Naive thymus-derived CD4-positive, alpha-beta T cell (primary cell): ENCODE measurements around the gene NKAPL. TPM values are rescaled to one million over a fixed set of nuclear protein-coding genes. Genes with fewer than 3 reads are reported as not detected.

ENCODE experiments used
- ATAC-seq: fragments of 150-1000 bp; cut with Tn5 transposase; 2 replicates; pipeline ENCODE4 v1.10.0; 2021; ENCODE audit warnings: mild to moderate bottlenecking, moderate library complexity
- CTCF ChIA-PET: fragments of 350-600 bp; sonication (Branson Sonifier 250); formaldehyde crosslinking; loops from one replicate; lab custom pipeline; 2021; ENCODE audit warnings: antibody characterized with exemption; lab: Charles Lee
- POLR2A ChIA-PET: fragments of 350-600 bp; sonication (Branson Sonifier 250); formaldehyde crosslinking; loops from one replicate; lab custom pipeline; 2021; ENCODE audit warnings: antibody characterized with exemption, inconsistent platforms; lab: Charles Lee
- DNase-seq, 9 donors: peaks; one replicate each; pipeline versions ENCODE4 v3.0.0 to v3.0.0-alpha.2; 2020 to 2022; ENCODE audit warnings: mixed read lengths in 1 of 9
- H3K27ac ChIP-seq: one replicate; pipeline ENCODE4 v1.7.0; 2013; ENCODE audit warnings: mild to moderate bottlenecking, low read depth, low read length, moderate library complexity
- H3K27me3 ChIP-seq, 2 donors: one replicate each; pipeline ENCODE4 v1.7.0; 2013; ENCODE audit warnings: low read length in 2 of 2, mild to moderate bottlenecking in 2 of 2, moderate library complexity in 2 of 2; ENCODE audit not compliant: control insufficient read depth in 2 of 2, insufficient read depth in 2 of 2
- H3K36me3 ChIP-seq, 3 experiments: 1 replicate in 2 of 3; 2 replicates in 1 of 3; pipeline ENCODE4 v1.7.0; 2013; ENCODE audit warnings: low read length in 3 of 3, mild to moderate bottlenecking in 3 of 3, moderate library complexity in 1 of 3; ENCODE audit not compliant: insufficient read depth in 3 of 3, control insufficient read depth in 2 of 3
- H3K4me1 ChIP-seq, 2 donors: one replicate each; pipeline ENCODE4 v1.7.0; 2013; ENCODE audit warnings: low read length in 2 of 2, mild to moderate bottlenecking in 2 of 2, moderate library complexity in 1 of 2; ENCODE audit not compliant: control insufficient read depth in 2 of 2, insufficient read depth in 2 of 2
- H3K4me3 ChIP-seq: 2 replicates; pipeline ENCODE4 v1.7.0; 2013; ENCODE audit warnings: mild to moderate bottlenecking, low read length
- H3K9me3 ChIP-seq, 3 experiments: 1 replicate in 2 of 3; 2 replicates in 1 of 3; pipeline ENCODE4 v1.7.0; 2013; ENCODE audit warnings: low read length in 3 of 3; ENCODE audit not compliant: control insufficient read depth in 2 of 3
- H3K27ac Mint-ChIP-seq, 9 donors: one replicate each; pipeline ENCODE4 v1.8.0; 2020 to 2022; ENCODE audit warnings: mixed read lengths in 9 of 9, mild to moderate bottlenecking in 8 of 9, moderate library complexity in 5 of 9, inconsistent platforms in 2 of 9
- H3K27me3 Mint-ChIP-seq, 5 donors: one replicate each; pipeline ENCODE4 v1.8.0; 2021 to 2022; ENCODE audit warnings: mixed read lengths in 5 of 5, mild to moderate bottlenecking in 1 of 5
- H3K36me3 Mint-ChIP-seq, 5 donors: one replicate each; pipeline ENCODE4 v1.8.0; 2020 to 2022; ENCODE audit warnings: mixed read lengths in 5 of 5, mild to moderate bottlenecking in 3 of 5, inconsistent platforms in 1 of 5
- H3K4me1 Mint-ChIP-seq, 7 donors: one replicate each; pipeline ENCODE4 v1.8.0; 2020 to 2022; ENCODE audit warnings: mixed read lengths in 7 of 7, mild to moderate bottlenecking in 3 of 7, inconsistent platforms in 1 of 7
- H3K4me3 Mint-ChIP-seq, 10 donors: one replicate each; pipeline ENCODE4 v1.8.0; 2020 to 2022; ENCODE audit warnings: mild to moderate bottlenecking in 10 of 10, mixed read lengths in 10 of 10, moderate library complexity in 6 of 10, inconsistent platforms in 2 of 10
- H3K9me3 Mint-ChIP-seq, 11 donors: one replicate each; pipeline ENCODE4 v1.8.0; 2020 to 2022; ENCODE audit warnings: mixed read lengths in 11 of 11, mild to moderate bottlenecking in 4 of 11, inconsistent platforms in 1 of 11, moderate library complexity in 1 of 11
- intact Hi-C, 2 donors: fragments of 100-400 bp; cut with micrococcal nuclease; formaldehyde crosslinking; loops; one replicate each; pipeline ENCODE4 v1.15.1; 2023
- polyA plus RNA-seq, 2 donors: library from polyadenylated mRNA; unstranded; fragments of 300-500 nt; fragmentation: Illumina TruSeq; gene quantifications; one replicate each; pipeline ENCODE4 v1.2.3, GENCODE V29; 2021
- total RNA-seq, 6 experiments: library from RNA in 5 of 6; stranded (reverse) in 5 of 6; gene quantifications; 1 replicate in 5 of 6; 2 replicates in 1 of 6; pipeline ENCODE4 v1.2.3 and lab custom pipeline; 2021 to 2026

NKAPL gene
- total and polyA plus RNA-seq, 7 experiments from 2014 or later: 0.12 to 0.30 (median 0.23) TPM; not detected in 1

DNA sequence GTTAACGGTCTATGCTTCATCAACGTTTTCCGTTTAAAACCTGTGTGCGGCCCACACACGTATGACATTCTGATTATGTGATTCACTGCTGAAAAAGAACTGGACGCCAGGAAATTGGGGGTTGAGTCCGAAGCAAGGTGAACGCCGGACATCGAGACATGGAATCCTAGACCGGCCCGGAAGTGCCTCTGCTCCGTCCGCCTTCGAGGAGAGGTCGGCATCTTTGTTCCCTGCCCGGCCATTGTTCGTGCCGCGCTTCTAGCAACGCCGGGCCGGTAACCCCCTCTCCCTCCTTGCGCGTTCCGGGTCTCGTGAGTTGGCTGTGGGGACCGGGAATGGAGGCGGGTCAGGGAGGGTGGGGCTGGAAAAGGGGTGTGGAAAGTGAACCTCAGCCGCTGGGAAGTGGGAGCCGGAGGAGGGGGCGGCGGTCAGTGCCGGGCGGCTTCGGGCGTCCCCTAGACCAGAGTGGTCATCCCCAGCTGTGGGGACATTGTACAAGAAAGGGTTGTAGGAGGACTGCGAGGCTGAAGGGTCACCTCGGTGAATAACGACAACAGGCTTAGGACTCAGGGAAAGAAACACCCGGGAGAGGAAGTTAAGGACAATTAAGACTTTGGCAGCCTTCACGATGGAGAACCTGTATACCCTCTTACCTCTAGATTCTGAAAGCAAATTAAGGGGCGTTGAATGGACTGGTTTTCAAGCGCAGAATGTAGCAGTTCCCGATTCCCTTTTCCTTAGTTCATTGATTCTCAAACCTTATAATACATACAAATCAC lies 33.9 kb upstream of the NKAPL start, which contains the start of gene ZSCAN9:
Gene ZSCAN9 (plus strand): TSS at position 220 of the 779 bp plus-strand sequence. CDS start 1,810 bp downstream, outside the sequence.
- CTCF ChIA-PET: no interaction called here
- Mint-ChIP-seq H3K4me3 (peak within 1 kb of the TSS; percentile 74 to 94 (median 88)), H3K9me3 (peaks cover 0 to 9% (median 0%) of the 10 kb centered on the region in 11 donors), H3K36me3 (peaks cover 0 to 23% (median 0%) of the 10 kb centered on the region in 5 donors), H3K27ac (peak within 1 kb of the TSS in 2 of 9 donors; percentile 5 to 62), H3K4me1 (peaks cover 0 to 36% (median 13%) of the 10 kb centered on the region in 7 donors), H3K27me3 (peaks cover 37 to 65% (median 55%) of the 10 kb centered on the region in 5 donors)
- ATAC-seq (peak; percentile 86), DNase-seq (peak in 3 of 9 donors; percentile 20 to 46 (median 25))
- POLR2A ChIA-PET: no interaction called here
- no peak within 1 kb of the TSS for H3K27ac ChIP-seq
- H3K4me3 ChIP-seq: peak within 1 kb of the TSS; percentile 55
- H3K36me3 ChIP-seq: no peaks in the 10 kb centered on the region
- H3K4me1 ChIP-seq: no peaks in the 10 kb centered on the region
- H3K27me3 ChIP-seq: peaks cover 7 to 8% of the 10 kb centered on the region in 2 donors
- no peaks in the 10 kb centered on the region for H3K9me3 ChIP-seq
- intact Hi-C loops: loop anchor here in 1 of 2 donors (2.0 kb wide), 1 partner anchor 28 kb away; the partner anchor contains the start of gene ZKSCAN4

DNA sequence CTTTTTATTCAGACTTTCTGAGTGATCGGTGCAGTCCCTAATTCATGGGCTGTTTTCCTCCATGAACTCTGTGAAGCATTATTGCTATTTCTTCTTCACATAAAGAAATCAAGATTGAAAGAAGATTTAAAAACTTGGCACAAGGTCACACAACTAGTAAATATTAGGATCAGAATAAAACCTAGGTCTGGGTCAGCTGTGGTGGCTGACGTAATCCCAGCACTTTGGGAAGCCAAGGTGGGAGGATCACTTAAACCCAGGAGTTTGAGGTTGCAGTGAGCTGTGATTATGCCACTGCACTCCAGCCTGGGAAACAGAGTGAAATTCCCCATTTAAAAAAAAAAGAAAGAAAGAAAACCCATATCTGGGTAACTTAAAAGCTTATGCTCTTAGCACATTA lies 32.6 kb upstream of the NKAPL start:
- peaks cover 0 to 36% (median 13%) of the 10 kb centered on the region in 7 donors for H3K4me1 Mint-ChIP-seq
- no peak overlapping the region for H3K27ac ChIP-seq
- ATAC-seq: no peak
- H3K4me3 Mint-ChIP-seq: no peak overlapping the region
- no peak overlapping the region for H3K27ac Mint-ChIP-seq
- no peaks in the 10 kb centered on the region for H3K36me3 ChIP-seq
- H3K4me1 ChIP-seq: no peaks in the 10 kb centered on the region
- peaks cover 0 to 9% (median 0%) of the 10 kb centered on the region in 11 donors for H3K9me3 Mint-ChIP-seq
- no peak overlapping the region for H3K4me3 ChIP-seq
- peaks cover 28 to 53% (median 45%) of the 10 kb centered on the region in 5 donors for H3K27me3 Mint-ChIP-seq
- intact Hi-C loops: no loop called here
- H3K36me3 Mint-ChIP-seq: peaks cover 0 to 29% (median 0%) of the 10 kb centered on the region in 5 donors
- CTCF ChIA-PET: no interaction called here
- POLR2A ChIA-PET: no interaction called here
- H3K27me3 ChIP-seq: peaks cover 3 to 7% of the 10 kb centered on the region in 2 donors
- H3K9me3 ChIP-seq: no peaks in the 10 kb centered on the region
- DNase-seq: no peak

DNA sequence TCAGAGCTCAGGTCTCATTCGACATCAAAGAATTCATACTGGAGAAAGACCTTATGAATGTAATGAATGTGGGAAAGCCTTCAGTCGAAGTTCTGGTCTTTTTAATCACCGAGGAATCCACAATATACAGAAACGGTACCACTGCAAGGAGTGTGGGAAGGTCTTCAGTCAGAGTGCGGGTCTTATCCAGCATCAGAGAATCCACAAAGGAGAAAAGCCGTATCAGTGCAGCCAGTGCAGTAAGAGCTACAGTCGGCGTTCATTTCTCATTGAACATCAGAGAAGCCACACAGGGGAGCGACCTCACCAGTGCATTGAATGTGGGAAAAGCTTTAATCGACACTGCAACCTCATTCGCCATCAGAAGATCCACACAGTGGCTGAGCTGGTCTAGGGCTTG lies 26.3 kb upstream of the NKAPL start:
- Mint-ChIP-seq H3K4me1 (peaks cover 0 to 15% (median 0%) of the 10 kb centered on the region in 7 donors), H3K27ac (no peak overlapping the region), H3K36me3 (peaks cover 0 to 31% (median 0%) of the 10 kb centered on the region in 5 donors), H3K9me3 (peaks cover 0 to 7% (median 0%) of the 10 kb centered on the region in 11 donors), H3K27me3 (peaks cover 0 to 31% (median 14%) of the 10 kb centered on the region in 5 donors), H3K4me3 (no peak overlapping the region)
- CTCF ChIA-PET: no interaction called here
- H3K9me3 ChIP-seq: no peaks in the 10 kb centered on the region
- no peaks in the 10 kb centered on the region for H3K4me1 ChIP-seq
- DNase-seq (no peak), ATAC-seq (no peak)
- no peak overlapping the region for H3K27ac ChIP-seq
- H3K4me3 ChIP-seq: no peak overlapping the region
- no peaks in the 10 kb centered on the region for H3K27me3 ChIP-seq
- POLR2A ChIA-PET: no interaction called here
- no peaks in the 10 kb centered on the region for H3K36me3 ChIP-seq
- intact Hi-C loops: no loop called here

GRCh38 chr6:28235912-28236452 lies 23.1 kb upstream of the NKAPL start:
- Mint-ChIP-seq H3K36me3 (peaks cover 0 to 20% (median 0%) of the 10 kb centered on the region in 5 donors), H3K27me3 (peaks cover 0 to 21% (median 13%) of the 10 kb centered on the region in 5 donors), H3K4me3 (no peak overlapping the region), H3K9me3 (peaks cover 0 to 11% (median 0%) of the 10 kb centered on the region in 11 donors), H3K4me1 (no peaks in the 10 kb centered on the region), H3K27ac (no peak overlapping the region)
- no peaks in the 10 kb centered on the region for H3K36me3 ChIP-seq
- ATAC-seq (no peak), DNase-seq (no peak)
- ChIA-PET CTCF (no interaction called here), POLR2A (no interaction called here)
- no peak overlapping the region for H3K27ac ChIP-seq
- H3K4me1 ChIP-seq: no peaks in the 10 kb centered on the region
- H3K4me3 ChIP-seq: no peak overlapping the region
- H3K9me3 ChIP-seq: no peaks in the 10 kb centered on the region
- intact Hi-C loops: no loop called here
- no peaks in the 10 kb centered on the region for H3K27me3 ChIP-seq

DNA sequence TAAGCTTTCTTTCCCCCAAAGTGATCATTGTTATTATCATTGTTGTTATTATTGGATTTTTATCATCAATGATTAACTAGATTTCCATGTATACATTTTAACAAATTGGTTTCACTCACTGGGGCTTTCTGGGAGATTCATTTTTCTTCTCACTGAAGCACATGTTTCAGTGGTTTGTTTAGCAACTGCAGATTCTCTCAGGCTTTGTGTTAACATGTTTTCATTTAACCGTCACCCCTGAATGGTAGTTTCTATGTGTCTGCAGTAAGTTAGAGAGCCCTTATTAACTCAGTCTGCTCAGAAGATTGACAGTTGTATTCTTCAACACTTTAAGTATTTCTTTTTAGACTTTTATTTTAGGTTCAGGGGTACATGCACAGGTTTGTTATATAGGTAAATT lies 19.5 kb upstream of the NKAPL start:
- H3K4me1 Mint-ChIP-seq: peaks cover 0 to 4% (median 0%) of the 10 kb centered on the region in 7 donors
- peaks cover 4 to 20% (median 13%) of the 10 kb centered on the region in 5 donors for H3K36me3 Mint-ChIP-seq
- intact Hi-C loops: no loop called here
- ChIA-PET CTCF (no interaction called here), POLR2A (interaction anchor here (0.6 kb wide), 1 partner anchor 416 kb away, joined by 3 read pairs; a partner anchor contains a TSS)
- H3K27ac Mint-ChIP-seq: no peak overlapping the region
- ATAC-seq (no peak), DNase-seq (no peak)
- Histone ChIP-seq H3K36me3 (peaks cover 0 to 4% (median 0%) of the 10 kb centered on the region in 3 experiments), H3K27ac (no peak overlapping the region), H3K9me3 (no peaks in the 10 kb centered on the region), H3K27me3 (no peaks in the 10 kb centered on the region), H3K4me1 (no peaks in the 10 kb centered on the region), H3K4me3 (no peak overlapping the region)
- peaks cover 0 to 3% (median 0%) of the 10 kb centered on the region in 11 donors for H3K9me3 Mint-ChIP-seq
- H3K27me3 Mint-ChIP-seq: peaks cover 0 to 15% (median 13%) of the 10 kb centered on the region in 5 donors
- no peak overlapping the region for H3K4me3 Mint-ChIP-seq

DNA sequence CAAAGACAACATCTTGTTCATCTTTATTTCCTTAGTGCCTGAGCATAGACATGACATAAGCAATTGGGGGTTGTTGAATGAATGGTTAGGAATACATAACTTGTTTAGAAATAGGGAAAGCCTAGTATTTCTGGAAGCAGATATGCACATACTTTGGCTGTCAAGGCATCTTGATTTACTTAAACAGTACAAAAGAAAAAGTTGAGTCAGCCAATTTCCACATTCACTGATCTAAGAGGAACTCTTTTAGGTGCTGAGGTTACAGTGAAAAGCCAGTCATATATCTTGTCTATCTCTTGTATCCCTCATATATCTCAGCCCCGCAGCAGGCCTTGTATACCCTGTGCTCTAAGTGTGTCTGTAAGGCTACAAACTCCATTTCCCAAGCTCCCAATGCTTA lies 18.6 kb upstream of the NKAPL start:
- CTCF ChIA-PET: no interaction called here
- Mint-ChIP-seq H3K4me1 (peaks cover 0 to 4% (median 0%) of the 10 kb centered on the region in 7 donors), H3K9me3 (peaks cover 0 to 3% (median 0%) of the 10 kb centered on the region in 11 donors), H3K27me3 (peaks cover 0 to 9% (median 6%) of the 10 kb centered on the region in 5 donors), H3K27ac (peak overlapping the region in 1 of 9 donors; percentile 41), H3K4me3 (no peak overlapping the region), H3K36me3 (peaks cover 7 to 23% (median 21%) of the 10 kb centered on the region in 5 donors)
- Histone ChIP-seq H3K27ac (no peak overlapping the region), H3K9me3 (no peaks in the 10 kb centered on the region), H3K4me1 (no peaks in the 10 kb centered on the region), H3K27me3 (no peaks in the 10 kb centered on the region), H3K36me3 (peaks cover 0 to 13% (median 5%) of the 10 kb centered on the region in 3 experiments), H3K4me3 (no peak overlapping the region)
- ATAC-seq (no peak), DNase-seq (no peak)
- intact Hi-C loops: no loop called here
- POLR2A ChIA-PET: interaction anchor here (1.0 kb wide), 1 partner anchor 12 kb away, joined by 4 read pairs; the partner anchor contains the start of gene ZKSCAN4
